Activated naive CD4-positive, alpha-beta T cell treated with anti-CD3 and anti-CD28 coated beads, Interleukin-2, amount 50 U/mL, for 24 hours (primary cell): ENCODE measurements around the gene CCDC86.

Experiments used
- H3K27ac Mint-ChIP-seq: one replicate; pipeline ENCODE4 v1.8.0; 2021; ENCODE audit warnings: mild to moderate bottlenecking, mixed read lengths
- H3K27me3 Mint-ChIP-seq: one replicate; pipeline ENCODE4 v1.8.0; 2021; ENCODE audit warnings: mixed read lengths
- H3K36me3 Mint-ChIP-seq: one replicate; pipeline ENCODE4 v1.8.0; 2021; ENCODE audit warnings: mixed read lengths
- H3K4me1 Mint-ChIP-seq: one replicate; pipeline ENCODE4 v1.8.0; 2021; ENCODE audit warnings: mixed read lengths
- H3K4me3 Mint-ChIP-seq: one replicate; pipeline ENCODE4 v1.8.0; 2021; ENCODE audit warnings: mild to moderate bottlenecking, mixed read lengths
- H3K9me3 Mint-ChIP-seq: one replicate; pipeline ENCODE4 v1.8.0; 2021; ENCODE audit warnings: mixed read lengths

The CCDC86 gene

DNA sequence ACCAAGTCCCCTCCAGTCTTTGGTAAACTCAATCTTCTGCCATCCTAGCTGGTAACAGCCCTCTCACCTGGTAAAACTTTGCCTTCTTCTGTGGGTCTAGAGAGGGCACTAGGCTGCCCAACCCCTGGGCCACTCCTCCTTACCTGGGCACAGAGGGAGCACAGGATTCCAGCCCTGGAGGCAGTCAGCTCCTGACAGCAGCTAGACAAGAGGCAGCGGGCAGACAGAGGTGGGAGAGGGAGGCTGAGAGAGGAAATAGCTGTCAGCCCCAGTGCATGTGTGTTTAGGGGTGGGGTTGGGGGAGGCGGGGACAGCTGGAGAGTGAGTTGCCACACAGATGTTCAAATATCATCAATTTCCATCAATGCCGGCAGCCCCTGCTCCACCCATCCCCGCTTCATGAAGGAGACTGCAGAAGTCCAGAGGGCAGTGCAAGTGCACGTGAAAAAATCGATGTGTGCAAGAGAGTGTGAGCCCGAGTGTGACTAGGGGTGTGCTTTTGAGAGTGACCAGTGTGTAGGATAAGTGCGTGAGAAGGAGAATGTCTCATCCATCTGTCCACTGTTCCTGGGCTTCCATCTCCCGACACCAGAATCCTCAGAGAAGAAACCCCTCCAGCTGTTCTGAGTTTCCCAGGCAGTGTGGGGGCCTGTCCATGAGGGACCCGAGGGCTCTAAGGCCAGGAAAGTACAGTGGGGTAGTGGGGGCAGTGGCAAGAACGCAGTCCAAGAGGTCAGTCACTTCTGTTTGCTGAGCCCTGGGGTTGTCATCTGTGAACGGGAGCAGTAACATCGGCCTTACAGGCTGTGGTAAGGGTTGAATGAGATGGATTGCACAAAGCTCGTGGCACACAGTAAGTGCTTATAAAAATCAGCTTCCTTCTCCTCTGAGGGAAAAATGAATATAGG lies 14.1 kb downstream of the CCDC86 start, which contains the start of gene PTGDR2:
Gene PTGDR2, minus strand, starts transcription at position 225 of the 908 bp plus-strand sequence. CDS start 2,228 bp downstream, outside the sequence.
- no peak within 1 kb of the TSS for H3K4me3 Mint-ChIP-seq
- H3K9me3 Mint-ChIP-seq, result no peaks in the 10 kb centered on the region
- no peak within 1 kb of the TSS for H3K27ac Mint-ChIP-seq
- H3K27me3 Mint-ChIP-seq, result no peaks in the 10 kb centered on the region
- H3K4me1 Mint-ChIP-seq, result peaks cover 17% of the 10 kb centered on the region
- peaks cover 3% of the 10 kb centered on the region for H3K36me3 Mint-ChIP-seq

DNA sequence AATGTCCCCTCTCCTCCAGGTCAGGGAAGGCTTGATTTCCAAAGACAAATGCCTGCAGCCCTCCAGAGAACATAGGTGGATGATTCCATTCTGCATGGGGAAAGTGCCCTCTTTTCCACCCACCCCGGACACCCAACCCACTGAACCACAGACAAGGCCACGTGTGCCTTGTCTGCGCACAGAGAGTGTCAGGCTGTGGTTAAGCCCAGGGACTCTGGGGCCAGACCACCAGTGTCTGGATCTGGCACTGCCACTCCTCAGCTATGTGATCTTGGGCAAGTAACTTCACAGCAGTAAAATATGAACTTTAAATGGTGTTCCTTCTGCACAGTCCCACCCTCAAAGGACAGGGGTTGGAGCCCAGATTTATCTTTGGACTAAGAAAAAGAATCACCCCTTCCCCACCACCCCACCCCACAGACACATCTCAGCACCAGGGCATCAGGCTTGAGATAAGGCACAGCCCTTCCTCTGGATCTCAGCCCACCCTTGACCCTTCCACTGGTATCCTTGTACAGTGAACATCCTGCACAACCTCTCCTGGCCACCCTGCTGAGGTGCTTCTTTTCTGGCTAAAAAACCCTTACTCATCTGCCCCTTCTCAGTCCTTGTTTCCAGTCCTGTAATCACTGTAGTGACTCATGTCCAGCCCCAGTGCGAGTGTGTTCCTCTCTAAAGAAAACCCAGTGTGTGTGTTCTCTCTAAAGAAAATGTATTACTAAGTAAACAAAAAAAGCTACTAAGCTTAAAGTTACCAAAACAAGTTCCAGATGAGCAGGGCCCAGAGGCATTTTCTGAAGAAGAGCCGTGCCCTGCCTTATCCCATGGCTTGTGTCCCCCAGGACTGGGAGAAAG lies 15.7 kb downstream of the CCDC86 start:
- no peak overlapping the region for H3K4me3 Mint-ChIP-seq

DNA sequence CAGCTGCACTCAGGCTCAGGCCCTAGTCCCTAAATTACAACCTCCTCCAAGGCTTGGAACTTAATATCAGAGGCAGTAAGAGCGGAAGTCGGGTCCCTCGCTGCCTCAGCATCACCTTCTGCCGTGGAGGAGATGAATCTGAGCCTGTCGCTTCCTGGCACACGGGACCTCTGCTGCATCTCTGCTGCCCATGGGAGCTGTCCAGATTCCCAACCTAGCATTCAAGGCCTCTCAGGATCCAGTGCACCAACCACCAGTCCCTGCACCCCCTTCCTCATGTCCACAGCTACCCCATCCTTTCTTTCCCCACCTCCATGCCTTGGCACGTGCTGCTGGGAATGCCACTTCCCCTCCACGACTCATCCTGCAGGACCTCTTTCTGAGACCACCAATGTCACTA lies 16.3 kb downstream of the CCDC86 start:
- H3K9me3 Mint-ChIP-seq, result no peaks in the 10 kb centered on the region
- H3K4me1 Mint-ChIP-seq, result peaks cover 17% of the 10 kb centered on the region
- no peaks in the 10 kb centered on the region for H3K36me3 Mint-ChIP-seq
- peak overlapping the region; percentile 15 for H3K27ac Mint-ChIP-seq
- H3K27me3 Mint-ChIP-seq, result no peaks in the 10 kb centered on the region
- no peak overlapping the region for H3K4me3 Mint-ChIP-seq

More for the DNA sequence above, 15.7 kb downstream of the CCDC86 start:
- Mint-ChIP-seq H3K27me3 (no peaks in the 10 kb centered on the region), H3K27ac (no peak overlapping the region), H3K9me3 (no peaks in the 10 kb centered on the region), H3K36me3 (no peaks in the 10 kb centered on the region), H3K4me1 (peaks cover 17% of the 10 kb centered on the region)

DNA sequence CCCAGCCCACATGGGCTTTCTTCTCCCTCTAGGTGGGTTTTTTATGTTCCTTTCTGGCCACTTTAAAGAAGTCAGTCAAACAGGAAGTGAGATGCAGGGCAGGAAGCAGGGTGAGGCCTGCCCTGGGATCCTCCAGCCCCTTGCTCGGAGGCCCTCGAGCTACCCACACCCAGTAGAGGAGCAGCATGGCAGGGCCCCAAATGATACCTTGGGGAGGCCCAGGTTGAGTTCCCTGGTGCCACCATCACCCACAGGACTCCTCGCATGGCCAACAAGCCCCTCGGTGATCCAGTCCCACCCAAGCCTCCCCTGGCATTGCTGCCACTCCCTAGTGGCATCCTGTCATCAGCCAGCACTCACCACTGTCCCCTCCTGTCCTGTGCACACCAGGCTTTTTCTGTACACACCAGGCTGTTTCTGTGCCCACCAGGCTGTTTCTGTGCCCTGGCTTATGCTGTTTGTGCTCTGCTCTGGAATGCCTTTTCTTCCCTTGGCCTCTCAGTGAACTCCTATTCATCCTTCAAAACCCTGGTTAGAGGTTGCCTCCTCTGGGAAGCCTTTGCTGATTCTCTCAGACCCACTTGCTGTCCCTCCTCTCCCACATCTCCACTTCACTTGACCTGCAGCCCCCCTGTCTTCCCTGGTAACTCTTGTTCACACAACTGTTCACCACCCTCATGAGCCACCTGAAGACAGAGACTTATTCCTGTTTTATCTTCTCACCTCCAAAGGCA lies 17.0 kb downstream of the CCDC86 start:
- H3K4me3 Mint-ChIP-seq, result no peak overlapping the region
- no peaks in the 10 kb centered on the region for H3K36me3 Mint-ChIP-seq
- H3K27me3 Mint-ChIP-seq, result no peaks in the 10 kb centered on the region
- H3K27ac Mint-ChIP-seq, result no peak overlapping the region
- H3K4me1 Mint-ChIP-seq, result peaks cover 17% of the 10 kb centered on the region
- H3K9me3 Mint-ChIP-seq, result no peaks in the 10 kb centered on the region

DNA sequence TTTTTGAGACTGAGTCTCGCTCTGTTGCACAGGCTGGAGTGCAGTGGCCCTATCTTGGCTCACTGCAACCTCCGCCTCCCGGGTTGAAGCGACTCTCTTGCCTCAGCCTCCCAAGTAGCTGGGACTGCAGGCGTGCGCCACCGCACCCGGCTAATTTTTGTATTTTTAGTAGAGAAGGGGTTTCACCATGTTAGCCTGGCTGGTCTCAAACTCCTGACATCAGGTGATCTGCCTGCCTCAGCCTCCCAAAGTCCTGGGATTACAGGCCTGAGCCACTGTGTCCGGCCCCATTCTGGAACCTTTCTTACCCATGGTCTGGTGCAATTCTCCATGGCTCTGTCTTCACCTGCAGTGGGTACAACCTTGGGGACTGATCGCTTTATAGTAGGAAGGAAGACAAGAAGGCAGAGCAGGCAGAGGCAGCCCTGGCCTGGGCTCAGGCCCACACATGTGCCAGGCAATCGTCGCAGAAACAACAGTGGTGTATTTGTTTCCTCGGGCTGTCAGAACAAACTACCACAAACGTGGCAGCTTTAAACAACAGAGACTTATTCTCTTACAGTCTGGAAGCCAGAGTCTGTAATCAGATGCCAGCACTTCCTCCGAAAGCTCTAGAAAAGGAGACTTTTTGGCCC lies 17.8 kb downstream of the CCDC86 start:
- no peak overlapping the region for H3K4me3 Mint-ChIP-seq
- no peak overlapping the region for H3K27ac Mint-ChIP-seq
- peaks cover 17% of the 10 kb centered on the region for H3K4me1 Mint-ChIP-seq
- H3K36me3 Mint-ChIP-seq, result no peaks in the 10 kb centered on the region
- H3K9me3 Mint-ChIP-seq, result no peaks in the 10 kb centered on the region
- no peaks in the 10 kb centered on the region for H3K27me3 Mint-ChIP-seq

DNA sequence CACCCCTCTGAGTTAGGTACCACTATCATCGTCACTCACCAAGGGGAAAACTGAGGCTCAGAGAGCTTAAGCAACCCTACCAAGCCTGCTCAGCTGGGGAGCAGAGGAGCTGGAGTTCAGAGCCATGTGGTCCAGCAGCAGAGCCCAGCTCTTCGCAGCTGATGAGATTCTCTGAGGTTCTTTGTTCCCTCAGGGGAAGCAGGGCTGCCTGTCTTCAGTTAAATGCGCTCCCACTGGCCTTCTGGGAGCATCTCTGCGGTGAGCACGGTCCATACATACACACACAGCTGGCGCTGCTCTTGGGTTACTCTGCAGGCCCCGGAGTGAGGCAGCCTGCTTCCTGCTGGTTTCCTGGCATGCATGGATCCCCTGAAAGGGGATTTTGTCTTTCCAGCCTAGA lies 19.0 kb downstream of the CCDC86 start:
- Mint-ChIP-seq H3K4me3 (no peak overlapping the region), H3K27me3 (no peaks in the 10 kb centered on the region), H3K27ac (no peak overlapping the region), H3K9me3 (no peaks in the 10 kb centered on the region), H3K36me3 (no peaks in the 10 kb centered on the region), H3K4me1 (peaks cover 17% of the 10 kb centered on the region)

DNA sequence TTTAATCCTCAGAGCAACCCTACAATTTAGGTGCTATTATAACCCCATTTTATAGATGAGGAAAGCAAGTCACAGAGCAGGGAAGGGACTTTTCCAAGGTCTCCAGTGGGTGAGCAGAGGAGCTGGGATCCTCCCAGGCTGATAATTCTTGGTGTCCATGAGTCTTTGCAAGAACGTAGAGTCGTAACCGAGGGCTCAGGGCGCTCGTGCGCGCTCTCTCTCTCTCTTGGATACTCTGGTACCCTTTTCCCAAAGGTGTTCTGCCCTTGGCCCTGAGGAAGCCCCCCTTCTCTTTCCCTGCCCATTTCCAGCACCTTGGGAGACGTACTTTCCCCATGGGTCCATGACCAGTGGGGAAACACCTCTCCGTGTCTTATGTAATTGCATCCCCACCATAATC lies 20.3 kb downstream of the CCDC86 start:
- H3K27me3 Mint-ChIP-seq, result no peaks in the 10 kb centered on the region
- H3K4me1 Mint-ChIP-seq, result peaks cover 17% of the 10 kb centered on the region
- H3K9me3 Mint-ChIP-seq, result no peaks in the 10 kb centered on the region
- no peak overlapping the region for H3K27ac Mint-ChIP-seq
- H3K4me3 Mint-ChIP-seq, result no peak overlapping the region
- no peaks in the 10 kb centered on the region for H3K36me3 Mint-ChIP-seq

DNA sequence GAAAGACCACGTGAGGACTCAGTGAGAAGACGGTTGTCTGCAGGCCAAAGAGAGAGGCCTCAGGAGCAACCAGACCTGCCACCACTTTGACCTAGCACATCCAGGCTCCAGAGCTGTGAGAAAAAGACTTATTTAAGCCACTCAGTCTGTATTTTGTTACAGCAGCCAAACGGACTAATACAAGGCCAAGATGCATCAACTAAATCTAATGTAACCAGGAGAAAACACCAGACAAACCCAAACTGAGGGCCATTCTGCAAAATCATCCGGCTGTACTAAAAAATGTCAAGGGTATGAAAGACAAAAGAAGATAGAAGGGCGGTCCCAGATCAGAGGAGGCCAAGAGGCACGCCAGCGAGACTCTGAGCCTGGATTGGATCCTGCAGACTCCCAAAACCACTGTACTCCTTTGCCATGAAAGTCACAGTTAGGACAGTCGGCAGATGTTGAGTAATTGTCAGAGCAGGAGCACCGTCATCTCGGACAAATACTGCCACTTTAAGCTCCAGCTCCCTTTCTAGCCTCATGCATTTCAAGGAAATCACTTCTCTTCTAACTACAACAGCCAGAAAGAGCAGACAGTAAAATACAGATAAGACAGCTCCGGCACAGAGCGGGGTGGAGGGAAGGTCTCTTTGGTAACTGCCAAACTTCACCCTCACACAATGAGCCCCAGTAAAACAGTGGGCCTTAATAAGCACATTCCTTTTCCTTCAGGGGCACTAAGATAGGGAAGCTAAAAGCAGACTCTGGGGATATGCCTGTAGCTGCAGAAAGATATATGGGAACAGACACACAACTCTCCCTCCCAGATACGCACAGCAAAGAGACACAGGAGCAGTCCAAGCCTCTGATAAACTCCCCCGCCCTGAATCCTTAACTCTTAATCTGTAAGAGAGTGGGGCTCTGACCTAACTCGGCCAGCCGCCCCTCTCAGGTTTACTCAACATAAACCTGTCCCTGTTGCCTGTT lies 21.9 kb downstream of the CCDC86 start:
- Mint-ChIP-seq H3K36me3 (no peaks in the 10 kb centered on the region), H3K27ac (peak overlapping the region; percentile 13), H3K4me1 (peaks cover 6% of the 10 kb centered on the region), H3K4me3 (no peak overlapping the region), H3K27me3 (no peaks in the 10 kb centered on the region), H3K9me3 (no peaks in the 10 kb centered on the region)

DNA sequence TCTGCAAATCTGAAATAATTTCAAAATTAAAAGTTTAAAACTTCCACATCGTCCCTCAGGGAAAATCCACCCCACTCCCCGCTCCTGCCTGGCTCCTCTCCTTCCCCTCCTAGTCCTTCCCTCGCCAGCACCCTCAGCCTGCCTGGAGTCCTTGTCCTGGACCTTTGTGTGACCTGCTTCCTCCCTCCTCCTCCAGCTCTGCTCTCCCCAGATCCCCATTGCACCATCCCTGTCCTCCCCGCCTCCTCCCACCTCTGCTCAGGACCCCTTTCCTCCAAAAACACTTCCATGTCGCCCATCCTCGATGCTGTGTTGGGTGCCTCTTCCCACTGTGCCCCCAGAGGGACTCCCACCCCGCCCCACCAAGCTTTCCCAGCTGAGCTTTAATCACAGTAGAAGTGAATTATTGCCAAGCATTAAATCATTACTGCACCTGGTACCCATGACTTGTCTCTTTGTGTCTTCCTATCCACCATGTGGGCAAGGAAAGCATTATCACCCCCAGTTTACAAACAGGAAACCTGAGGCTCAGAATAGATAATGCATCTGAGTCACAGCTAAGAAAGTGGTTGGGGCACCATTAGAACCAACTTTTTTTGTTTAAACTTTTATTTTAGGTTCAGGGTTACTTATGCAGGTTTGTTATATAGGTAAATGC lies 23.1 kb downstream of the CCDC86 start:
- Mint-ChIP-seq H3K9me3 (no peaks in the 10 kb centered on the region), H3K27me3 (no peaks in the 10 kb centered on the region), H3K27ac (no peak overlapping the region), H3K4me1 (no peaks in the 10 kb centered on the region), H3K4me3 (no peak overlapping the region), H3K36me3 (no peaks in the 10 kb centered on the region)

DNA sequence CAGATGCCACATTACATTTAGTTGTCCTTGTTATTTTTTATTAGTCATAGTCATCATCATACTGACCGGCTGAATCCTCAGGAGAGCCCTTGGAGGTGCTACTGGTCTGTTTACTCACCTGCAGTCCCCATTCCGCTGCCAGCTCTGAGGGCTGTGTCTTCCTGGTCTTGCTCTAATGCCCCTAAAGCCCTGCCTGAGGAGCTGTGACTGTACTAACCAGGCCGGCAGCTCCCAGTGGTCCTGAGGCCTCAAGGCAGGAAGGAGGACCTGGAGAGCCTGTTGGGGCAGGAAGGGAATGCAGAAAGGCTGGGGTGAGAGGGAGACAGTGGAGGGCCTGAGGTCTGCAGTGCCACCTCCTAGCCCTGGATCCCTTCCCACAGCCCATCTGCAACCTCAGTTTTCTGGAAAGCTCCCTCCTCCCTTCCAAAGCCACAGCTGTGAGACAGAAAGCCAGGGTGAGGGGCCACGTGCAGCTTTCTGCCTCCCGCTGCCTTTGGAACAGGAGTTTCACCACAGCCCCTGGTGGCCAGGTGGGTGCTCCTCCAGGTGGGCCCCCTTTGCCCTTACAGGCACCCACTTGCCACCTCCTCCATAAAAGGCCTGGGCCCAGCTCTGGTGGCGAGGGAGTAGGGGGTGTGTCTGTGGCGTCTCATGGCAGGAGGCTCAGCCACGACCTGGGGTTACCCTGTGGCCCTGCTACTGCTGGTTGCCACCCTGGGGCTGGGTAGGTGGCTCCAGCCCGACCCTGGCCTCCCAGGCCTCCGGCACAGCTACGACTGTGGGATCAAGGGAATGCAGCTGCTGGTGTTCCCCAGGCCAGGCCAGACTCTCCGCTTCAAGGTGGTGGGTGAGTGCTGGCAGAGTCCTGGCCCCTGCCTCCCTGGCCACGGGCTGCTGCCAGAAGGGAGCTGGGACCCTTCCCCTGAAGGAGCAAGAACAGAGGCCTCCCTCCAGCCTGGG lies 25.3 kb downstream of the CCDC86 start, which contains the start of gene ZP1:
Gene ZP1, plus strand, starts transcription at position 632 of the 960 bp plus-strand sequence. Its CDS starts 20 bp downstream, at position 652.
- no peaks in the 10 kb centered on the region for H3K27me3 Mint-ChIP-seq
- no peaks in the 10 kb centered on the region for H3K36me3 Mint-ChIP-seq
- no peak within 1 kb of the TSS for H3K4me3 Mint-ChIP-seq
- no peak within 1 kb of the TSS for H3K27ac Mint-ChIP-seq
- H3K4me1 Mint-ChIP-seq, result no peaks in the 10 kb centered on the region
- no peaks in the 10 kb centered on the region for H3K9me3 Mint-ChIP-seq

DNA sequence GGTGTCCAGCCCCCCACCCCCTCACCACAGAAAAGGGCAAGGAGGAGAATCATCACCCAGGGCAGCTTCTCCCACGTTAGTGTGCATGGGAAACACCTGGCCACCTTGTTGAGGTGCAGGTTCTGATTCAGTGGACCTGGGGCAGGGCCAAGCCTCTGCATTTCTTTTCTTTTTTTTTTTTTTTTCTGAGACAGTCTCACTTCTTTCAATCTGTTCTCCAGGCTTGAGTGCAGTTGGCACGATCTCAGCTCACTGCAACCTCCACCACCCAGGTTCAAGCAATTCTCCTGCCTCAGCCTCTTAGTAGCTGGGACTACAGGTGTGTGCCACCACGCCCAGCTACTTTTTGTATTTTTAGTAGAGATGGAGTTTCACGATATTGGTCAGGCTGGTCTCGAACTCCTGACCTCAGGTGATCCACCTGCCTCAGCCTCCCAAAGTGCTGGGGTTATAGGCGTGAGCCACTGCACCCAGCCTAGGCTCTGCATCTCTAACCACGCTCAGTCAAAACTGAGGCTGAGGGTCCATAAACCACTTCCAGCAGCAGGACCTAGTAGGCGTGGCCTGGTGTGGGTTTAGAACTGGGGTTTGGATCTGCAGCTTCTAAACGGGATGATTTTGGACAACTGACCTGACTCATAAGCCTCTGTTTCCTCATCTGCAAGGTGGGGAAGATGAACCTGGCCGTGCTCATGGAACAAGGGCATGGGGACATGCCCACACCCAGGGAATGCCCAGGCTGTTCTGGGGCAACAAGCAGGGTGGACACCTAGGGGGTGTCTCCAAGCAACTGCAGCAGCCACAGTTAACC lies 26.2 kb downstream of the CCDC86 start:
- Mint-ChIP-seq H3K9me3 (no peaks in the 10 kb centered on the region), H3K27me3 (no peaks in the 10 kb centered on the region), H3K27ac (no peak overlapping the region), H3K36me3 (no peaks in the 10 kb centered on the region), H3K4me3 (no peak overlapping the region), H3K4me1 (peaks cover 3% of the 10 kb centered on the region)
